Activated CD8-positive, alpha-beta T cell treated with anti-CD3 and anti-CD28 coated beads, Interleukin-2, amount 10 ng/mL, durations not matched to agents 7 days and 5 days (primary cell): ENCODE results near the gene RMI1. TPM values are rescaled to one million over a fixed set of nuclear protein-coding genes. Genes with fewer than 3 reads are reported as not detected.

Experiments
- ATAC-seq: fragments of 150-1000 bp; cut with Tn5 transposase; one replicate; pipeline ENCODE4 v1.10.0; 2021; ENCODE audit warnings: moderate library complexity
- CTCF ChIA-PET: fragments of 350-600 bp; sonication (Branson Sonifier 250); formaldehyde crosslinking; loops from one replicate; lab custom pipeline; 2021; ENCODE audit warnings: antibody characterized with exemption; lab: Charles Lee
- POLR2A ChIA-PET: fragments of 350-600 bp; sonication (Branson Sonifier 250); formaldehyde crosslinking; loops from one replicate; lab custom pipeline; 2021; ENCODE audit warnings: antibody characterized with exemption; lab: Charles Lee
- DNase-seq: peaks from one replicate; pipeline ENCODE4 v3.0.0-alpha.2; 2020
- H3K27ac Mint-ChIP-seq: one replicate; pipeline ENCODE4 v1.8.0; 2021; ENCODE audit warnings: mild to moderate bottlenecking, mixed read lengths
- H3K27me3 Mint-ChIP-seq: one replicate; pipeline ENCODE4 v1.8.0; 2021; ENCODE audit warnings: low read depth, mixed read lengths
- H3K36me3 Mint-ChIP-seq: one replicate; pipeline ENCODE4 v1.8.0; 2021; ENCODE audit warnings: low read depth, mixed read lengths
- H3K4me1 Mint-ChIP-seq: one replicate; pipeline ENCODE4 v1.8.0; 2021; ENCODE audit warnings: low read depth, mixed read lengths
- H3K4me3 Mint-ChIP-seq: one replicate; pipeline ENCODE4 v1.8.0; 2021; ENCODE audit warnings: mild to moderate bottlenecking, mixed read lengths
- H3K9me3 Mint-ChIP-seq: one replicate; pipeline ENCODE4 v1.8.0; 2022; ENCODE audit warnings: mixed read lengths; ENCODE audit not compliant: insufficient read depth
- total RNA-seq, 2 experiments: library from RNA; stranded (reverse); gene quantifications; one replicate each; pipeline ENCODE4 v1.2.3, GENCODE V29; 2021

RMI1 gene
- total RNA-seq = 10 to 100 TPM; 23.3 to 23.6 TPM

DNA sequence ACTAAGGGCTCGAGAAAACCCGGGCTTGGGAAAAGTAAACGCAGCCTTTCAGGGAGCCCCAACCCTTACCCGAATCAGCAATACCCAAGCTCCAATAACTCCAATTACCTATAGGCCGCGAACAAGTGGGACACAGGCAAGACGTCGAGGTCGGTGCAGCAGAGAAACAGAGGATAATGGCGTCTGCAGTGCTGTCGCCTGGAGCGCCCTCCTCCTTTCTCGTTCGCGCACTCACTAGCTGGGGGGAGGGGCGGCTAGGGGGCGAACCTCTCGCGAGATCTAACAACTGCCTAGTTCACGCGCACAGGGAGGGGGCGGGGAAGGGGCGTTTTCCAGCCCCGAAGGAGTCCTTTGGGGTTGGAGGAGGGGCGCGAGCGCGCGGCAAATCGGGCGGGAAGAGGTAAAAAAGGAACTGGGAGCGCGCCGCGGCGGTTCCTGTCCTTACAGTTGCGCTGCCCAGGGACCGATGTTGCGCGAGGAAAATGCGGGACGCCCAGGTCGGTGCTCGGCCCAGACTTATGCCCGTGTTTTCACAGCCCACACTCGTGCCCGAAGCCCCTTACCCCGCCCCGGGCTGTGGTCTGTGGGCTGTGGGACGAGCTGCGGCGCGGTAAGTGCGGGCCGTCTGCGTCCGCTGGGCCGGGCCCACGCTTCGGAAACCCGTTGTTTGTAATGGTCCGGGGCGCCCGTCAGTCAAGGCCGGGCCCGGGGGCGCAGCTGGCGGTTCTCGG, at the start of gene RMI1:
TSS of gene RMI1 (plus strand) at position 411 of the 731 bp plus-strand sequence. CDS start 20,182 bp downstream, outside the sequence.
- no peaks in the 10 kb centered on the region for H3K27me3 Mint-ChIP-seq
- H3K4me1 Mint-ChIP-seq = peaks cover 49% of the 10 kb centered on the region
- peak within 1 kb of the TSS; percentile 95 for H3K4me3 Mint-ChIP-seq
- H3K9me3 Mint-ChIP-seq = no peaks in the 10 kb centered on the region
- ATAC-seq = peak; percentile 73
- CTCF ChIA-PET = interaction anchor here (1.0 to 1.9 kb wide), 10 partner anchors 9 to 316 kb away, joined by 3 to 5 read pairs (median 4); partner anchors contain the start of gene KIF27
- H3K36me3 Mint-ChIP-seq = peaks cover 56% of the 10 kb centered on the region
- peak within 1 kb of the TSS; percentile 99 for H3K27ac Mint-ChIP-seq
- POLR2A ChIA-PET = interaction anchor here (0.6 to 3.7 kb wide), 23 partner anchors 8 to 356 kb away, joined by 3 to 32 read pairs (median 5); partner anchors contain the start of genes KIF27 and UBQLN1
- peak; percentile 99 for DNase-seq

DNA sequence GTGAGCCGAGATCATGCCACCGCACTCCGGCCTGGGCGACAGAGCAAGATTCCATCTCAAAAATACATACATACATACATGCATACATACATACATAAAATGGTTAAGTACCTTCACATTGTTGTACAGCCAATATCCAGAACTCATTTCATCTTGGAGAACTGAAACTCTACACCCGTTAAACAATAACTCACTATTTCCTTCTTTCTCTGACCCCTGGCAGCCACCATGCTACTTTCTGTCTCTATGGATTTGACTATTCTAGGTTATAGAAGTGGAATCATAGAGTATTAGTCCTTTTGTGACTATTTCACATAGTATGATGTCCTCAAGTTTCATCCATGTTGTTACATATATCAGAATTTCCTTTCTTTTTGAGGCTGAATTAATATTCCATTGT, 49.7 kb upstream of the RMI1 start:
- peaks cover 8% of the 10 kb centered on the region for H3K4me1 Mint-ChIP-seq
- no peak for DNase-seq
- H3K36me3 Mint-ChIP-seq = no peaks in the 10 kb centered on the region
- no peak for ATAC-seq
- POLR2A ChIA-PET = no interaction called here
- peaks cover 5% of the 10 kb centered on the region for H3K27me3 Mint-ChIP-seq
- H3K27ac Mint-ChIP-seq = no peak overlapping the region
- no peak overlapping the region for H3K4me3 Mint-ChIP-seq
- CTCF ChIA-PET = interaction anchor here (0.8 kb wide), 2 partner anchors 11 to 386 kb away, joined by 3 read pairs; no protein-coding TSS in a partner anchor
- H3K9me3 Mint-ChIP-seq = no peaks in the 10 kb centered on the region

DNA sequence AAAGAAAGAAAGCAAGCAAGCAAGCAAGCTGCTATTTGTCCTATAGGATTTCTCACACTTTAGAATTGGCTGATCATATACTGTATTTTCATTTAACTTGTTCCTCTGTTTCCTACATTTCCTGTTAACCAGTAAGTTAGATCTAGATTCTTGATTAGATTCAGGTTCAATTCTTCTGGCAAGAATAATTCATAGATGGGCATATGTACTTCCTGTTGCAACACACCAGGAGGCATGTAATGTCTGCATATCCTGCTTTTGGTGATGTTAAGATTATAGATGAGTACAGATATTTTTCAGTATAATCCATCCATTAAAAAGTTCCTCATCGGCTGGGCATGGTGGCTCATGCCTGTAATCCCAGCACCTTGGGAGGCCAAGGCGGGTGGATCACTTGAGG, 48.6 kb upstream of the RMI1 start:
- no peak overlapping the region for H3K27ac Mint-ChIP-seq
- no peak for ATAC-seq
- POLR2A ChIA-PET = no interaction called here

DNA sequence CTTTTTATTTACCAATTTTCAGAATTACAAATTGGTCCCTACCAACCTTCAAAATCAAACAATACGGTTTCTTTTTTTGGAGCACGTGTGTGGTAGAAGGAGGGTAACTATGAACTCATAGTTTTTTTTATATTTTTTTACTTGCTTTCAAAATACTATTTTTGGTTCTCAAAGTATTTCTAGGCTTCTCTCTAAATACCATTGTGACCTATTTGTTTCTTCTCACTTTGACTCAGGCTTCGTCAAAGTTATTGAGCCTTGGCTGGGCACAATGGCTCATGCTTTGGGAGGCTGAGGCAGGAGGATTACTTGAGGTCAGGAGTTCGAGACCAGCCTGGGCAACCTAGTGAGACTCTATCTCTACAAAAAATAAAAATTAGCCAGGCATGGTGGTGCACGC, 47.8 kb upstream of the RMI1 start:
- peaks cover 1% of the 10 kb centered on the region for H3K36me3 Mint-ChIP-seq
- DNase-seq (no peak), ATAC-seq (no peak)
- peaks cover 8% of the 10 kb centered on the region for H3K4me1 Mint-ChIP-seq
- H3K27ac Mint-ChIP-seq = no peak overlapping the region
- H3K27me3 Mint-ChIP-seq = peaks cover 2% of the 10 kb centered on the region
- no peaks in the 10 kb centered on the region for H3K9me3 Mint-ChIP-seq
- CTCF ChIA-PET = interaction anchor here (1.6 kb wide), 1 partner anchor 239 kb away, joined by 6 read pairs; no protein-coding TSS in a partner anchor
- POLR2A ChIA-PET = no interaction called here
- no peak overlapping the region for H3K4me3 Mint-ChIP-seq

More for the DNA sequence above, 48.6 kb upstream of the RMI1 start:
- H3K9me3 Mint-ChIP-seq = no peaks in the 10 kb centered on the region
- H3K36me3 Mint-ChIP-seq = no peaks in the 10 kb centered on the region
- DNase-seq = no peak
- peaks cover 5% of the 10 kb centered on the region for H3K27me3 Mint-ChIP-seq
- peaks cover 8% of the 10 kb centered on the region for H3K4me1 Mint-ChIP-seq
- CTCF ChIA-PET = interaction anchor here (1.6 kb wide), 1 partner anchor 240 kb away, joined by 6 read pairs; no protein-coding TSS in a partner anchor
- no peak overlapping the region for H3K4me3 Mint-ChIP-seq

DNA sequence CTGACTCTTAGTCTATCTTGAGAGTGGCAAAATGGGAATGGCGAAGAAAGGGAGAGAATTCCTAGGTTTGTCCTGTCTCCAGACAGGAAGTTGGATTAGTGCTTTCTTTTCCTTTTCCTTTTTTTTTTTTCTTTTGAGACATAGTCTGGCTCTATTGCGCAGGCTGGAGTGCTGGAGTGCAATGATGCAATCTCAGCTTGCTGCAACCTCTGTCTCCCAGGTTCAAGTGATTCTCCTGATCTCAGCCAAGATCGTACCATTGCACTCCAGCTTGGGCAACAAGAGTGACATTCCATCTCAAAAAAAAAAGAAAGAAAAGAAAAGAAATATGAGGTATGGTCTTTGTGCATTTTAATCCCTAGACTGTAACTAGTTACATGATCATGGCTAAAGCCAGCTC, 46.8 kb upstream of the RMI1 start:
- ChIA-PET CTCF (interaction anchor here (4.2 kb wide), 1 partner anchor 239 kb away, joined by 16 read pairs; no protein-coding TSS in a partner anchor), POLR2A (no interaction called here)
- no peaks in the 10 kb centered on the region for H3K27me3 Mint-ChIP-seq
- DNase-seq = no peak
- peaks cover 8% of the 10 kb centered on the region for H3K4me1 Mint-ChIP-seq
- ATAC-seq = no peak
- no peaks in the 10 kb centered on the region for H3K9me3 Mint-ChIP-seq
- no peak overlapping the region for H3K4me3 Mint-ChIP-seq
- H3K27ac Mint-ChIP-seq = no peak overlapping the region
- peaks cover 7% of the 10 kb centered on the region for H3K36me3 Mint-ChIP-seq

DNA sequence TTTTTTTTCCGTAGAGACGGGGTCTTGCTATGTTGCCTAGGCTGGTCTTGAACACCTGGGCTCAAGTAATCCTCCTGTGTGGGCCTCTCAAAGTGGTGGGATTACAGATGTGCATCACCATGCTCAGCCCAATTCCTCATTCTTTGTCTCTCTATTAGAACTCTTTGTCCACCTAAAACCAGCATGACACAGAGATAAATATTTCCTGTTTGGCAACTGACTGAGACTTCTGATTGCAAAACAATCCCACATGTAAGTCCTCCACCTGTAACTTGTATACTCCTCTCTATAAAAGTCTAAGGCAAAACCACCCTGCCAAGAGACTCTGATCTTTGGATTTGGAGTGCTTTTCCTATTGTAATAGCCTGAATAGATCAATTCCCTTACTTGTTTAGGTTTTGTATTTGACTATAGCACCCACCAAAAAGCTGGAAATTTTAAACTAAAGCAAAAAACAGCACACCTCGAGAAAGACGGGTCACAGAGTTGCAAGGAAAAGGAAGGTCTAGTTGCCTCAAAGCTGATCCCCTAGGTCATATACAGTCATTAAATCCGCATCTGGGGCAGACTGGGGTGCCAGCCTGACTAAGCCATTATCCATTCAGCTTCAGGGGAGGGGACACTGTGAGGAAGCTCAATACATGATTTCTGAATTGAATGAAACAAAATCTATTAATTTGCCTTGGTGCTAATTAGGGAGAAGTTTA, 45.9 kb upstream of the RMI1 start:
- Mint-ChIP-seq H3K36me3 (peaks cover 8% of the 10 kb centered on the region), H3K27ac (no peak overlapping the region), H3K9me3 (no peaks in the 10 kb centered on the region), H3K4me1 (peaks cover 8% of the 10 kb centered on the region), H3K27me3 (no peaks in the 10 kb centered on the region), H3K4me3 (no peak overlapping the region)
- CTCF ChIA-PET = interaction anchor here (1.8 to 4.2 kb wide), 2 partner anchors 14 to 238 kb away, joined by 7 to 16 read pairs; partner anchors contain the start of gene KIF27
- POLR2A ChIA-PET = interaction anchor here (1.7 kb wide), 1 partner anchor 13 kb away, joined by 6 read pairs; the partner anchor contains the start of gene KIF27
- DNase-seq = no peak
- ATAC-seq = no peak

DNA sequence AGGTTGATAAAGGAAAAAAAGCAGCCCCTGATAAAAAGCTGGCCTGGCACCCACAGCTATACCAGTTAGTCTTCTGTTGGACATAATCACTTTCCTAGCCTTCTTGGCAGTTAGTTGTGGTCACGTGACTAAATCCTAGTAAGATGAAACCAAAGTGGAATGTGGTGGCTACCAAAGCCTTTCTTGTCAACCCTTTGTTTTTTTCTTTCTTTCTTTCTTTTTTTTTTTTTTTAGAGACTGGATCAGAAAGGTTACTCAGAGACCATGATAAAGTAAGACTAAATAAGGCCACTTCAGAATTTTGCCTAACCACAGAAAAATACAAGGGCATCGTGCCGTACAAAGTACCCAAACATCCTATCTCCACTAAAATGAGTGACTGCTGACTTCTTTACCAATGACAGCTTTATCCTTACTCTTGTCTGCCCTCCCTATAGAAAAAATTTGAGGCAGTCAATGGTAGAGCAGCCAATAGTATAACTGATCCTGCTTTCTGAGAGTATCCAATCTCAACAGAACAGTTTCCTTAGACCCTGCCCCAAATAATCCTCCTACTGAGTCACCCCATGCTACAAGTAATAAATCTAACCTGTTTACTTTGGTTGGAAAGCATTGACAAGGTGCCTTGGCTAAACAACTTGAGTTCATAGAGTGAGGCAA, 45.2 kb upstream of the RMI1 start:
- no peak for DNase-seq

DNA sequence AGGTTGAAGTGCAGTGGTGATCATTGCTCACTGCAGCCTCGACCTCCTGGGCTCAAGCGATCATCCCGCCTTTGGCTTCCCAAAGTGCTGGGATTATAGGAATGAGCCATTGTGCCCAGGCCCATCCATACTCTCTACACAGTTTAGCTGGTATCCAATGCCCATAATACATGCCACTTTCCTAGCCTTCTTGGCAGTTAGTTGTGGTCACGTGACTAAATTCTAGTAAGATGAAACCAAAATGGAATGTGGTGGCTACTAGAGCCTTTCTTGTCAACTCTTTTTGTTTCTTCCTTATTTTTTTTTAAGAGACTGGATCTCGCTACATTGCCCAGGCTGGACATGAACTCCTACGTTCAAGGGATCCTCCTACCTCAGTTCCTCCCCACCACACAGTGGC, 44.1 kb upstream of the RMI1 start:
- ChIA-PET CTCF (interaction anchor here (1.1 to 4.2 kb wide), 6 partner anchors 34 to 461 kb away, joined by 3 to 16 read pairs (median 6); no protein-coding TSS in a partner anchor), POLR2A (interaction anchor here (0.7 kb wide), 1 partner anchor 18 kb away, joined by 3 read pairs; no protein-coding TSS in a partner anchor)
- no peak overlapping the region for H3K4me3 Mint-ChIP-seq
- peaks cover 16% of the 10 kb centered on the region for H3K36me3 Mint-ChIP-seq
- peaks cover 7% of the 10 kb centered on the region for H3K4me1 Mint-ChIP-seq
- H3K9me3 Mint-ChIP-seq = no peaks in the 10 kb centered on the region
- H3K27ac Mint-ChIP-seq = no peak overlapping the region
- ATAC-seq (no peak), DNase-seq (no peak)
- H3K27me3 Mint-ChIP-seq = no peaks in the 10 kb centered on the region

More for the DNA sequence above, 45.2 kb upstream of the RMI1 start:
- H3K27ac Mint-ChIP-seq = no peak overlapping the region
- no peaks in the 10 kb centered on the region for H3K9me3 Mint-ChIP-seq
- H3K4me1 Mint-ChIP-seq = peaks cover 8% of the 10 kb centered on the region
- H3K36me3 Mint-ChIP-seq = peaks cover 8% of the 10 kb centered on the region
- H3K27me3 Mint-ChIP-seq = no peaks in the 10 kb centered on the region
- no peak for ATAC-seq
- CTCF ChIA-PET = interaction anchor here (1.8 to 4.2 kb wide), 2 partner anchors 14 to 237 kb away, joined by 7 to 16 read pairs; partner anchors contain the start of gene KIF27
- POLR2A ChIA-PET = interaction anchor here (1.7 kb wide), 1 partner anchor 14 kb away, joined by 6 read pairs; the partner anchor contains the start of gene KIF27
- H3K4me3 Mint-ChIP-seq = no peak overlapping the region

DNA sequence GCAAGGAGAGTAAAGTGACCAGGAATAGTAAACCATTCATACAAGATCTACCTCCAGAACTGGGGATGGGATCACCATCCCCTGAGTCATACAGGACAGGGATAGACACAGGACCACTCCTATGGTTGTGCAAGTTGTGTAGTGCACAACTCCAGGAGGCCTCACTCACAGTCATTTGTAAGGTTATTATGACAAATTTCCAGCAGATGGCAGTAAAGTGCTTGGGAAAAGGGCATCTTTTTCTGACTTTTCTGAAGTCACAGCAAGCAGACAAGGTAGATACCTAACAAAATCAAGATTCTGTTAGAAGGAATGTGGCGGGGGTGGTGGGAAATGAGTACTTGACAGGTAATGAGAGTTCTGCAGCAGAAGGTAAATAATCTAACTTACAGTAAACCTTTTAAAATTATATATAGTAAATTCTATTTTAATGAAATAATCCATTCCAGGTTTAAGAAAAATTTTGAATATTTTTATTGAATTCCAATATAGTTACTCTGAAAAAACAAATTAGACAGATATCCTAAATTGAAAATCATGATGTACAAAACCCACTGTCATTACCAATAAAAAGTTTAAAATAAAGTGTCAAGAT, 42.6 kb upstream of the RMI1 start:
- Mint-ChIP-seq H3K4me3 (no peak overlapping the region), H3K27me3 (no peaks in the 10 kb centered on the region), H3K27ac (no peak overlapping the region), H3K9me3 (no peaks in the 10 kb centered on the region), H3K36me3 (peaks cover 27% of the 10 kb centered on the region), H3K4me1 (no peaks in the 10 kb centered on the region)
- peak; percentile 74 for ATAC-seq
- CTCF ChIA-PET = interaction anchor here (0.7 to 4.2 kb wide), 17 partner anchors 17 to 459 kb away, joined by 3 to 18 read pairs (median 4); partner anchors contain the start of gene KIF27
- POLR2A ChIA-PET = no interaction called here
- DNase-seq = peak; percentile 53

DNA sequence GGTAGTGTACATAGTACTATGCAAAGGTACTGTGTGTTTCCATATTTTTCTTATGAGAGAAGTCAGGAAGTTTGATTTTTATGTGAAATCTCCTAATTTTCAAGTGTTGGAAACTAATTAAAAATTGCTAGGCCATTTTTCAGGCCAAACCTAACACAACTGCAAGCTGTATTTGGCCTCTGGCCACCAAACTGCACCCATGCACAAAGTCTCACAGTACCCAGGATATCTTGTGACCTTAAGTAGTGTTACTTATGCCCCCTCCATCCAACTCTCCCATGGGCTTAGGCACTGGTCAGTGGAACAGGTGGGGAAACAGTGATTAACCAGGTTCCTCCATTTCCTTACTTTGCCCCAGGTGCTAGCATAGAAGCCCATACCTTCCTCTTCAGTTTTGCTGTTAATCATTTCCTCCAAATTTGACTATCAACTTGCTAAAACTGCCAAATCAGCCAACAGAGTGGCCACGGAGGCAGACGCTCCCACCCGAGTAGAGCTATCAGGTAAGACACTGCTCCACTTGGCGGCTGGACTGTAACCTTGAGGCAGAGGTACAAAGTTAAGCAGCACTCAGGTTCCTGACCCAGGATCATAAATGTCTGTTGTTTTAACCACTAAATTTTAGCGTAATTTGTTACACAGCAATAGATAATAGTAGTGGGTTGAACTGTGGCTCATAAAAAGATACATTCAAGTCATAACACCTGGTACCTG, 39.9 kb upstream of the RMI1 start:
- DNase-seq (no peak), ATAC-seq (no peak)
- peaks cover 38% of the 10 kb centered on the region for H3K36me3 Mint-ChIP-seq
- no peak overlapping the region for H3K4me3 Mint-ChIP-seq
- ChIA-PET POLR2A (no interaction called here), CTCF (no interaction called here)
- no peaks in the 10 kb centered on the region for H3K9me3 Mint-ChIP-seq
- H3K4me1 Mint-ChIP-seq = no peaks in the 10 kb centered on the region
- no peak overlapping the region for H3K27ac Mint-ChIP-seq
- no peaks in the 10 kb centered on the region for H3K27me3 Mint-ChIP-seq
